HG03565 (cell line): ENCODE results near the gene ZNF185.

Experiments used
- ATAC-seq: cut with Tn5 transposase; IDR thresholded peaks from one replicate; pipeline ENCODE4 v1.9.1; 2021; ENCODE audit warnings: mild to moderate bottlenecking, moderate library complexity; ENCODE audit not compliant: unreplicated experiment

The ZNF185 gene

GRCh38 chrX:152897222-152898131 is at the start of gene ZNF185:
Gene ZNF185, plus strand, starts transcription at chrX:152898067. Its CDS starts 16,423 bp downstream, at chrX:152914490.
- ATAC-seq = no peak

- ATAC-seq = no peak
These were observed 47.4 kb upstream of the ZNF185 start for GRCh38 chrX:152850465-152850864.

- no peak for ATAC-seq
These were observed 43.9 kb upstream of the ZNF185 start for GRCh38 chrX:152853986-152854385.

GRCh38 chrX:152861116-152861515 is 36.8 kb upstream of the ZNF185 start:
- no peak for ATAC-seq

- no peak for ATAC-seq
These were observed 36.0 kb upstream of the ZNF185 start for GRCh38 chrX:152861826-152862225.

GRCh38 chrX:152865232-152865920 is 32.5 kb upstream of the ZNF185 start:
- ATAC-seq = no peak

- ATAC-seq = no peak
These were observed 31.5 kb upstream of the ZNF185 start for GRCh38 chrX:152866386-152866785.

- ATAC-seq = no peak
These were observed 27.9 kb upstream of the ZNF185 start for GRCh38 chrX:152869972-152870371.

GRCh38 chrX:152871260-152871659 is 26.6 kb upstream of the ZNF185 start:
- ATAC-seq = no peak

- no peak for ATAC-seq
These were observed 25.3 kb upstream of the ZNF185 start for GRCh38 chrX:152872522-152872921.

GRCh38 chrX:152873361-152873760 is 24.5 kb upstream of the ZNF185 start:
- no peak for ATAC-seq

- ATAC-seq = no peak
These were observed 20.7 kb upstream of the ZNF185 start for GRCh38 chrX:152876931-152877840.

GRCh38 chrX:152878976-152879755 is 18.7 kb upstream of the ZNF185 start:
- no peak for ATAC-seq

- ATAC-seq = no peak
These were observed 16.6 kb upstream of the ZNF185 start for GRCh38 chrX:152881289-152881688.

GRCh38 chrX:152884171-152884570 is 13.7 kb upstream of the ZNF185 start:
- no peak for ATAC-seq

- ATAC-seq = no peak
These were observed 11.2 kb upstream of the ZNF185 start for GRCh38 chrX:152886716-152887115.

GRCh38 chrX:152892499-152892898 is 5.4 kb upstream of the ZNF185 start:
- no peak for ATAC-seq

GRCh38 chrX:152892999-152893891 is 4.6 kb upstream of the ZNF185 start:
- ATAC-seq = no peak

GRCh38 chrX:152893980-152894610 is 3.8 kb upstream of the ZNF185 start:
- ATAC-seq = no peak
